Endothelial cell of umbilical vein (primary cell): ENCODE results near the gene LAIR2. TPM values are rescaled to one million over a fixed set of nuclear protein-coding genes. Genes with fewer than 3 reads are reported as not detected.

Experiments
- BruUV-seq: library from RNA; stranded (reverse); fragments of 400-500 nt; replicated peaks from 2 replicates; lab custom pipeline; 2021; lab: Mats Ljungman, UMichigan
- CTCF ChIA-PET: fragments of 300-600, 350-600 bp; sonication (Branson Sonifier 250); formaldehyde crosslinking; loops from one replicate; lab custom pipeline; 2021; ENCODE audit warnings: antibody characterized with exemption, inconsistent platforms; lab: Charles Lee
- POLR2A ChIA-PET: fragments of 300-600, 350-600 bp; sonication (Branson Sonifier 250); formaldehyde crosslinking; loops from one replicate; lab custom pipeline; 2021; ENCODE audit warnings: antibody characterized with exemption, inconsistent platforms; lab: Charles Lee
- DNase-seq: peaks from one replicate; pipeline ENCODE4 v3.0.0-alpha.2; 2011; ENCODE audit warnings: low read depth, low spot score
- FAIRE-seq: peaks from 2 replicates; lab custom pipeline; 2011; peaks lifted over from hg19 to GRCh38; lab: Jason Lieb, UNC
- H2AFZ ChIP-seq: 2 replicates; pipeline ENCODE4 v1.6.0; 2012; ENCODE audit warnings: low read depth, low read length, control low read depth, inconsistent platforms
- H3K27ac ChIP-seq: 2 replicates; pipeline ENCODE4 v1.5.1; 2011; ENCODE audit warnings: low read depth, mild to moderate bottlenecking, control low read depth, low read length, moderate library complexity; ENCODE audit not compliant: insufficient read depth
- H3K27me3 ChIP-seq, 2 experiments: 2 replicates each; pipeline versions ENCODE4 v1.6.0 to v1.6.1; 2011; ENCODE audit warnings: low read length in 2 of 2, mixed read lengths in 1 of 2; ENCODE audit not compliant: control insufficient read depth in 2 of 2, insufficient read depth in 2 of 2
- H3K36me3 ChIP-seq, 2 experiments: 2 replicates in 1 of 2; 3 replicates in 1 of 2; pipeline ENCODE4 v1.5.1; 2011; ENCODE audit warnings: low read length in 2 of 2, mild to moderate bottlenecking in 1 of 2, moderate library complexity in 1 of 2; ENCODE audit not compliant: control insufficient read depth in 2 of 2, insufficient read depth in 2 of 2; ENCODE audit errors: extremely low read depth in 1 of 2
- H3K4me1 ChIP-seq: 3 replicates; pipeline ENCODE4 v1.5.1; 2011; ENCODE audit warnings: mild to moderate bottlenecking, low read length; ENCODE audit not compliant: control insufficient read depth, insufficient read depth; ENCODE audit errors: extremely low read depth
- H3K4me2 ChIP-seq: 2 replicates; pipeline ENCODE4 v1.6.1; 2011; ENCODE audit warnings: low read length, control low read depth, mixed read lengths; ENCODE audit not compliant: insufficient read depth
- H3K4me3 ChIP-seq, 3 experiments: fragments of 200-600 bp in 1 of 3; sonication (generic), shearing (Covaris generic) in 1 of 3; replicated peaks in 1 of 3; 2 replicates each; pipeline ENCODE4 v1.5.1; 2011 to 2016; ENCODE audit warnings: control low read depth in 3 of 3, low read length in 3 of 3, mild to moderate bottlenecking in 2 of 3, inconsistent platforms in 1 of 3, low read depth in 1 of 3, moderate library complexity in 1 of 3; ENCODE audit not compliant: insufficient read depth in 1 of 3
- H3K79me2 ChIP-seq: 2 replicates; pipeline ENCODE4 v1.6.0; 2012; ENCODE audit warnings: low read length, inconsistent platforms; ENCODE audit not compliant: control insufficient read depth, insufficient read depth
- H3K9ac ChIP-seq: replicated peaks from 2 replicates; pipeline ENCODE3; 2011; ENCODE audit warnings: low read length, control low read depth; ENCODE audit not compliant: insufficient read depth; ENCODE audit errors: extremely low read depth
- H3K9me1 ChIP-seq: replicated peaks from 3 replicates; pipeline ENCODE4 v1.6.0; 2011; ENCODE audit warnings: mild to moderate bottlenecking, low read length; ENCODE audit not compliant: control insufficient read depth, insufficient read depth; ENCODE audit errors: extremely low read depth
- H3K9me3 ChIP-seq: replicated peaks from 2 replicates; pipeline ENCODE4 v1.5.1; 2012; ENCODE audit warnings: low read length, inconsistent platforms; ENCODE audit not compliant: control insufficient read depth, insufficient read depth
- H4K20me1 ChIP-seq: replicated peaks from 2 replicates; pipeline ENCODE3; 2011; ENCODE audit warnings: mild to moderate bottlenecking, low read length; ENCODE audit not compliant: control insufficient read depth, insufficient read depth; ENCODE audit errors: extremely low read depth
- EZH2 ChIP-seq: IDR thresholded peaks from 2 replicates; pipeline ENCODE4 v1.6.1; 2012; ENCODE audit warnings: borderline replicate concordance, low read depth, mild to moderate bottlenecking, moderate library complexity, low read length, inconsistent platforms; ENCODE audit not compliant: severe bottlenecking
- FOS ChIP-seq: IDR thresholded peaks from 2 replicates; pipeline ENCODE4 v1.6.1; 2011; ENCODE audit warnings: mild to moderate bottlenecking, low read length, moderate library complexity, borderline replicate concordance; ENCODE audit not compliant: insufficient read depth
- GATA2 ChIP-seq: IDR thresholded peaks from 2 replicates; pipeline ENCODE4 v1.7.0; 2011; ENCODE audit warnings: low read depth, mild to moderate bottlenecking, moderate library complexity, mixed read lengths, low read length; ENCODE audit not compliant: insufficient read length, insufficient read depth
- JUN ChIP-seq: IDR thresholded peaks from 2 replicates; pipeline ENCODE4 v1.6.1; 2011; ENCODE audit warnings: borderline replicate concordance, low read depth; ENCODE audit not compliant: insufficient read length, insufficient read depth
- POLR2A ChIP-seq: IDR thresholded peaks from 2 replicates; pipeline ENCODE4 v1.6.1; 2012; ENCODE audit warnings: low read depth, mild to moderate bottlenecking, control low read depth, low read length
- POLR2AphosphoS5 ChIP-seq: IDR thresholded peaks from 2 replicates; pipeline ENCODE4 v1.6.1; 2012; ENCODE audit warnings: low read depth, mild to moderate bottlenecking, control low read depth, low read length, moderate library complexity; ENCODE audit not compliant: insufficient read depth
- dilution Hi-C: fragments of 300-500 bp; cut with MboI; formaldehyde crosslinking; loops from one replicate; pipeline ENCODE4 v1.15.0; 2019; ENCODE audit warnings: low sequenced_read_pairs; ENCODE audit not compliant: extremely low pct_ligation_motif_present
- intact Hi-C: fragments of 100-400 bp; cut with micrococcal nuclease; formaldehyde crosslinking; loops from one replicate; pipeline ENCODE4 v1.10.0; 2022
- polyA plus RNA-seq, 4 experiments: library from polyadenylated mRNA; depleted of rRNA in 3 of 4; stranded (reverse) in 3 of 4; unstranded in 1 of 4; fragments of >200 nt; gene quantifications; 2 replicates each; pipeline versions ENCODE4 v1.2.1 to v1.2.3, GENCODE V29; 2011 to 2012; ENCODE audit warnings: missing spikeins in 1 of 4
- total RNA-seq: library from RNA; stranded (reverse); gene quantifications from 2 replicates; pipeline ENCODE4 v1.2.3, GENCODE V29; 2021

Gene LAIR2
- total and polyA plus RNA-seq, 2 donors (not counting 3 experiments of a cell fraction or from before 2014, with no cell fraction given) = not detected

- Histone ChIP-seq H3K4me3 (no peak overlapping the region), H3K27ac (peak overlapping the region; percentile 88), H3K4me1 (peaks cover 41% of the 10 kb centered on the region), H2AFZ (no peak overlapping the region), H3K9me1 (no peaks in the 10 kb centered on the region), H3K9ac (peak overlapping the region; percentile 51), H4K20me1 (no peaks in the 10 kb centered on the region), H3K9me3 (no peaks in the 10 kb centered on the region), H3K79me2 (no peaks in the 10 kb centered on the region), H3K36me3 (no peaks in the 10 kb centered on the region), H3K27me3 (no peaks in the 10 kb centered on the region), H3K4me2 (peak overlapping the region; percentile 68)
- POLR2A ChIA-PET = no interaction called here
- CTCF ChIA-PET = no interaction called here
- dilution Hi-C loops (no loop called here), intact Hi-C loops (no loop called here)
- BruUV-seq = no TSS peak
- TF ChIP-seq GATA2 (peak; percentile 85), FOS (peak; percentile 77), POLR2AphosphoS5 (peak; percentile 91), JUN (peak; percentile 92), EZH2 (no peak)
- peak; percentile 92 for FAIRE-seq
- peak; percentile 68 for DNase-seq
Observed at GRCh38 chr19:54518844-54519243, 16.2 kb downstream of the LAIR2 start.

GRCh38 chr19:54521022-54521859 is 18.6 kb downstream of the LAIR2 start:
- Histone ChIP-seq H3K9me1 (no peaks in the 10 kb centered on the region), H3K4me1 (peaks cover 43% of the 10 kb centered on the region), H4K20me1 (no peaks in the 10 kb centered on the region), H3K4me3 (no peak overlapping the region), H3K36me3 (no peaks in the 10 kb centered on the region), H3K4me2 (no peak overlapping the region), H3K27me3 (no peaks in the 10 kb centered on the region), H3K79me2 (no peaks in the 10 kb centered on the region), H3K9ac (peak overlapping the region; percentile 27), H3K27ac (peak overlapping the region; percentile 66), H3K9me3 (no peaks in the 10 kb centered on the region), H2AFZ (no peak overlapping the region)
- CTCF ChIA-PET = no interaction called here
- POLR2A ChIA-PET = no interaction called here
- peak; percentile 37 for DNase-seq
- BruUV-seq = TSS peak; percentile 62
- intact Hi-C loops (no loop called here), dilution Hi-C loops (no loop called here)
- TF ChIP-seq POLR2A (no peak), GATA2 (peak; percentile 12)
- FAIRE-seq = peak; percentile 83
